Activated B cell treated with CpG ODN at 0.5 μM for 24 hours (primary cell): Measurements from ENCODE around the gene AP2S1. TPM values are rescaled to one million over a fixed set of nuclear protein-coding genes. Genes with fewer than 3 reads are reported as not detected.
A peak's percentile ranks its signal among the peaks of the same experiment; 100 is the strongest.

ENCODE experiments used
- ATAC-seq: fragments of 200-7000 bp; cut with Tn5 transposase; one replicate; pipeline ENCODE4 v1.10.0; 2021; ENCODE audit warnings: low read depth, mild to moderate bottlenecking, moderate library complexity
- CTCF ChIA-PET: fragments of 350-600 bp; sonication (Branson Sonifier 250); formaldehyde crosslinking; loops from one replicate; lab custom pipeline; 2021; ENCODE audit warnings: antibody characterized with exemption; lab: Charles Lee
- POLR2A ChIA-PET: fragments of 350-600 bp; sonication (Branson Sonifier 250); formaldehyde crosslinking; loops from one replicate; lab custom pipeline; 2021; ENCODE audit warnings: antibody characterized with exemption; lab: Charles Lee
- DNase-seq: peaks from one replicate; pipeline ENCODE4 v3.0.0; 2022
- H3K27ac Mint-ChIP-seq: one replicate; pipeline ENCODE4 v1.8.0; 2020; ENCODE audit warnings: mixed read lengths
- H3K27me3 Mint-ChIP-seq: one replicate; pipeline ENCODE4 v1.8.0; 2021; ENCODE audit warnings: mixed read lengths
- H3K36me3 Mint-ChIP-seq: one replicate; pipeline ENCODE4 v1.8.0; 2021; ENCODE audit warnings: low read depth, mixed read lengths
- H3K4me1 Mint-ChIP-seq: one replicate; pipeline ENCODE4 v1.8.0; 2021; ENCODE audit warnings: mixed read lengths
- H3K4me3 Mint-ChIP-seq: one replicate; pipeline ENCODE4 v1.8.0; 2020; ENCODE audit warnings: mild to moderate bottlenecking, mixed read lengths
- H3K9me3 Mint-ChIP-seq: one replicate; pipeline ENCODE4 v1.8.0; 2020; ENCODE audit warnings: mixed read lengths
- CTCF ChIP-seq: fragments of 200-600 bp; IDR thresholded peaks from one replicate; pipeline ENCODE4 v1.8.0; 2022; ENCODE audit warnings: antibody characterized with exemption, mild to moderate bottlenecking
- intact Hi-C: fragments of 100-400 bp; cut with micrococcal nuclease; formaldehyde crosslinking; loops from one replicate; pipeline ENCODE4 v1.15.1; 2024
- total RNA-seq: library from RNA; stranded (reverse); gene quantifications from 2 replicates; pipeline ENCODE4 v1.2.3, GENCODE V29; 2022

AP2S1 gene
- total RNA-seq, 1 donor from 2014 or later: 74.7 TPM

- ATAC-seq: no peak
- no peak for TF ChIP-seq CTCF
- ChIA-PET CTCF (interaction anchor here (5.5 kb wide), 1 partner anchor 87 kb away, joined by 120 read pairs; no protein-coding TSS in a partner anchor), POLR2A (no interaction called here)
- no peak for DNase-seq
- H3K27me3 Mint-ChIP-seq: no peaks in the 10 kb centered on the region
- H3K9me3 Mint-ChIP-seq: no peaks in the 10 kb centered on the region
- no peak overlapping the region for H3K4me3 Mint-ChIP-seq
- H3K4me1 Mint-ChIP-seq: peaks cover 19% of the 10 kb centered on the region
- peaks cover 49% of the 10 kb centered on the region for H3K36me3 Mint-ChIP-seq
- no peak overlapping the region for H3K27ac Mint-ChIP-seq
- intact Hi-C loops: loop anchor here (10.0 kb wide), 1 partner anchor 318 kb away; no protein-coding TSS in a partner anchor
These were observed 7.9 kb downstream of the AP2S1 start for GRCh38 chr19:46842791-46843190.

GRCh38 chr19:46841458-46842083, 9.1 kb downstream of the AP2S1 start:
- ChIA-PET POLR2A (interaction anchor here (0.6 to 1.7 kb wide), 5 partner anchors 9 to 88 kb away, joined by 3 to 17 read pairs (median 4); partner anchors contain the start of genes AP2S1 and SLC1A5), CTCF (interaction anchor here (0.9 to 5.5 kb wide), 12 partner anchors 9 to 139 kb away, joined by 3 to 120 read pairs (median 11); partner anchors contain the start of gene AP2S1)
- Mint-ChIP-seq H3K4me3 (no peak overlapping the region), H3K36me3 (peaks cover 50% of the 10 kb centered on the region), H3K9me3 (no peaks in the 10 kb centered on the region), H3K4me1 (peaks cover 14% of the 10 kb centered on the region), H3K27me3 (no peaks in the 10 kb centered on the region), H3K27ac (no peak overlapping the region)
- intact Hi-C loops: loop anchor here (10.0 kb wide), 1 partner anchor 317 kb away; no protein-coding TSS in a partner anchor
- ATAC-seq (no peak), DNase-seq (no peak)
- TF ChIP-seq CTCF: no peak

GRCh38 chr19:46840498-46840942, 10.1 kb downstream of the AP2S1 start:
- POLR2A ChIA-PET: interaction anchor here (0.6 to 1.7 kb wide), 12 partner anchors 10 to 137 kb away, joined by 3 to 17 read pairs (median 6); partner anchors contain the start of genes AP2S1 and SLC1A5
- Mint-ChIP-seq H3K36me3 (peaks cover 53% of the 10 kb centered on the region), H3K27me3 (no peaks in the 10 kb centered on the region), H3K27ac (no peak overlapping the region), H3K4me1 (peaks cover 5% of the 10 kb centered on the region), H3K9me3 (no peaks in the 10 kb centered on the region), H3K4me3 (no peak overlapping the region)
- ATAC-seq (peak; percentile 88), DNase-seq (peak; percentile 32)
- peak; percentile 16 for TF ChIP-seq CTCF
- intact Hi-C loops: loop anchor here (1.0 to 10.0 kb wide), 6 partner anchors 16 to 316 kb away; no protein-coding TSS in a partner anchor
- CTCF ChIA-PET: interaction anchor here (0.6 to 5.5 kb wide), 26 partner anchors 10 to 311 kb away, joined by 3 to 120 read pairs (median 6); partner anchors contain the start of gene AP2S1

GRCh38 chr19:46839752-46840497, 10.7 kb downstream of the AP2S1 start:
- H3K27ac Mint-ChIP-seq: no peak overlapping the region
- intact Hi-C loops: loop anchor here (1.0 to 10.0 kb wide), 6 partner anchors 16 to 315 kb away; no protein-coding TSS in a partner anchor
- H3K27me3 Mint-ChIP-seq: no peaks in the 10 kb centered on the region
- no peak overlapping the region for H3K4me3 Mint-ChIP-seq
- H3K9me3 Mint-ChIP-seq: no peaks in the 10 kb centered on the region
- no peak for TF ChIP-seq CTCF
- H3K4me1 Mint-ChIP-seq: peaks cover 5% of the 10 kb centered on the region
- CTCF ChIA-PET: interaction anchor here (0.9 to 5.5 kb wide), 21 partner anchors 10 to 310 kb away, joined by 3 to 120 read pairs (median 6); partner anchors contain the start of gene AP2S1
- H3K36me3 Mint-ChIP-seq: peaks cover 51% of the 10 kb centered on the region
- POLR2A ChIA-PET: interaction anchor here (0.6 to 1.7 kb wide), 11 partner anchors 15 to 136 kb away, joined by 3 to 17 read pairs (median 8); partner anchors contain the start of gene SLC1A5
- no peak for DNase-seq
- no peak for ATAC-seq
